HG03135 (cell line): ENCODE measurements around the gene YIPF7.

Experiments used
- ATAC-seq: cut with Tn5 transposase; IDR thresholded peaks from one replicate; pipeline ENCODE4 v1.9.1; 2021; ENCODE audit warnings: mild to moderate bottlenecking, moderate library complexity; ENCODE audit not compliant: unreplicated experiment

The YIPF7 gene

GRCh38 chr4:44629280-44629866, 22.1 kb downstream of the YIPF7 start:
- ATAC-seq, result peak; percentile 95

- ATAC-seq, result no peak
Measured at GRCh38 chr4:44623676-44624075, 27.7 kb downstream of the YIPF7 start.

- ATAC-seq, result no peak
Measured at GRCh38 chr4:44616621-44617020, 34.8 kb downstream of the YIPF7 start.

- no peak for ATAC-seq
Measured at GRCh38 chr4:44583393-44583792, 68.0 kb downstream of the YIPF7 start.

- no peak for ATAC-seq
Measured at GRCh38 chr4:44580231-44580630, 71.2 kb downstream of the YIPF7 start.

- ATAC-seq, result no peak
Measured at GRCh38 chr4:44578954-44579353, 72.5 kb downstream of the YIPF7 start.
